Cerebellar cortex (tissue), 1 donor: ENCODE results near the gene B3GALT6.
A peak's percentile ranks its signal among the peaks of the same experiment; 100 is the strongest.

Source experiments
- DNase-seq: peaks from one replicate; pipeline ENCODE4 v3.0.0-alpha.2; 2015; ENCODE audit warnings: low spot score

Gene B3GALT6

DNA sequence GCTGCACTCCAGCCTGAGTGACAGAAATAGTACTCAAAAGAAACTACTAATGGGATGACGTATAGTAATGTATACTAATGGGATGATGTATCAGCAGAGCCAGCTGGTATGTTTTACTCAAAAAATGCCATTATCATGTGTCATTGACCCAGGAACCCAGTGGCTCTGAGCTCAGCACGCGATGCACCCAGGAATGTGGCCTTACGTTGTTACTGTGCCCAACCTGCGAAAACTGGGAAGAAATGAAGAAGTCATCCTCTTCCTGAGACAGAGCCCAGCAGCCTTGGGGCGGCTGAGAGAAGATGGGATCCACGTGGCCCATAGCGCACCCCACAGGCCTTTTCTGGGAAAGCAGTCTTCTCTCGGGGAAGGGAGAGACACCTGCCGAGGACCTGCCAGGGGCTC, 32.8 kb downstream of the B3GALT6 start:
- DNase-seq = no peak

DNA sequence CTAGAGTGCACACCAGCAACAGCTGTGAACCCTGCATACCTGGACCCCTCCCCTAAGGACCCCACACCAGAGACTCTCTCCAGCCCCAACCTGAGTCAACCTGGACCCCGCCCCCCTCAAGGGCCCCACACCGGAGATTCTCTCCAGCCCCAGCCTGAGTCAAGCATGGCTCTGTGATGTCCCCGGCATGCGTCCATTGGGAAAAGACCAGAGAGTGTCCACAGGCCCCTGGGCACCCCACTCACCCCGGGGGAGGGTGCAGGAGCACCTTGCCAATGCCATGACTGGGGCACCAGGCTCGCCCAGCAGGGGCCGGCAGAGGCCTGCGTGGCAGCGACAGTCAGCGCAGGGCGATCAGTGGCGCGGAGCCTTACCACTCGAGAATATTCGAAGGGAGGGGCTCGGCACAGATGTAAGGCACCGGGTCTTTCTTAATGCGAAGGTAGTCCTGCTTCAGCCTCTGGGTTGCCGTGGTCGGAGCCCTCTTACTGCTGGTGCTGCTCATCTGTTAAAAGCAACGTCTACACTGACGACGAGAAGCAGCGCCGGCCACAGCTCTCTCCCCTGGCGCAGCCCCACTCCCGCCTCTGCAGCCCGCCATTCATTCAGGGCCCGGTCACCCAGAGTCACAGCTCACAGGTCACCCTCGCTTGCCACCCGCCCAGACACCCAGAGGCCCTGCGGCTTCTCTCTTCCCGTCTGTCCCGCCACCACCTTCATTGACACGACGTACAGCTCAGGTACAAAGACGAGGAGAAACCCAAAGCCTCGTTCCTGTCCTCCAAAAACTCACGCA, 35.6 kb downstream of the B3GALT6 start:
- no peak for DNase-seq

DNA sequence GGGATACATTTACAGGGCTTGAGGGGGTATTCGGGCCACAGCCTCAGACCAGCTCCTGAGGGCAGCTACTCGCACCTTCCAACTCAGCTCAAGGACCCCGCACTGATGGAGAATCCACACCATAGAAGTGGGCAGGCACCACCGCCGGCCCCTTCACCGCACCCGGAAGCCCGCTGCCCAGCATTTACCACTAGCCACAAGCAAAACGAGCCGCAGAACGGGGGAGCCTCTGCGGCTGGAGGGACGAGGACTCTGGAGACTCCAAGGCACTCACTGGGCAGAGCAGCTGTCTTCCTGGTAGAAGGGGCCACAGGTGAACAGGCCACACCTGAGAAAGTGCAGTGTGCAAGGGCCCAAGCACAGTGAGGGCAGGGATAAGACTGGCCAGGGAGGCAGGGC, 36.2 kb downstream of the B3GALT6 start:
- DNase-seq = no peak

DNA sequence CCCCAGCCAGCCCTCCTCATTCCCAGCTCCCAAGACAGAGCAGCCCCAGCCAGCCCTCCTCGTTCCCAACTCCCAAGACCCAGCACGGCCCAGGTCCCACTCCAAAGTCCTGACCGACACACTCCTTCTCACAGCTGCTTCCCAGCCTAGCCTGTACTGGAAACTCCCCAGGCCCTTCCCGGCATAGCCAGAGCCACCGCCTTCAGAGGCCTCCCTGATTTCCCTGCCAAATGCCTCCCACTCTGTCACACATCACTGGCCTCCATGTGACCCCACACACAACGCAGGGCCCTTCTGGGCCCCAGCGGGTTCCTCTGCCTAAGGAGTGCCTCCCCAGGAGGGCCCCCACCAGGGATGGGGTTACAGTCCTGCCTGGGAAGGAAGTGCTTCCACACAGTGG, 38.8 kb downstream of the B3GALT6 start:
- no peak for DNase-seq

DNA sequence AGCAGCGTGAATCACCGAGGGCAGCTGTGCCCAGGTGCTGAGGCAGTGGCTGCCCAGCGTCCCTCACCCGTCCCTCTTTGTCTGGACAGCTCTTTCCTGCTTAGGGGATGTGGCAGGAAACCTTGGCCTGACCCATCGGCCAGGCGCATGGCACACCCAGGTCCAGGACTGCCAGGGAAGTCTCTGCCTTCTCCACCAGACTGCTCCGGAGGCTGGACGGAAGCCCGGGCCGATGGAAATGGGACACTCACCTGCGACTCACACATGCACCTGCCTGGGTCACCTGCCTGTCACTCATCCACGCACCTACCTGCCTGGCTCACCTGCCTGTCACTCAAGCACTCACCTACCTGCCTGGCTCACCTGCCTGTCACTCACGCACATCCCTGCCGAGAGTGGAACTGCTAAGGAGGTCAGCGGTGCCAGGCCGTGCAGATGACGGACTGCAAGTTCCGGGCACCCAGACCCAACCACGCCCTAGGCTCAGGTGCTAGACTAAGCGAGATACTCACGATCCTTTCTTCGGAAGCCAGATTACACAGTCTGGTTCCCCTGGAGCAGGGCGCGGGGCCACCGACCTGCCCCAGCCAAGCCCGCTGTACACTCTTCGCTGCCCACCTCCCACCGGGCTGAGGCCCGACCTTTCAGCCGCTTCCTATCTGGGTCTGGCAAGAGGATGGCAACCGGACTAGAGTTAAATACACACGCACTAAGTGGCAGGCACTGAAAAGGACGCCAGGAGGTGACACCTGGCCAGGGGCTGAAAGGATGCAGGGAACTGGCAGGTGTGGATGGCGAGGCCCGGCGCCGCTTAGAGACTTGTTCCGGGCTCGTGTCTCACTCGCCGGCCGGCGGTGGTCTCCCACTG, 40.5 kb downstream of the B3GALT6 start:
- no peak for DNase-seq

DNA sequence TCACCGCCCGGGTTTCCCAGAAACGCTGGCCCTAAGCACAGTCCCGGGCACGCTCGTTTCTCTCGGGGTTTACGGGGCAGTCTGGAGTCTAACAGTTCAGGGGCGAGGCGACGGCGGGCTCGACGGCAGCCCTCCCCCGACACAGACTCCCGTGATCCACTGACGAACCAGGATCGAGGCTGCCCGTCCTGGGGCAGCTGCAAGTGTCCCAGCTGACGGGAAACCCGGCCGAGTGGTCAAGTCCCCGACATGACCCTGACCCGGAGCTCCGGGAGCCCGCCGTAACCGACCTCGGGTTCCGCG, 41.1 kb downstream of the B3GALT6 start:
- no peak for DNase-seq

DNA sequence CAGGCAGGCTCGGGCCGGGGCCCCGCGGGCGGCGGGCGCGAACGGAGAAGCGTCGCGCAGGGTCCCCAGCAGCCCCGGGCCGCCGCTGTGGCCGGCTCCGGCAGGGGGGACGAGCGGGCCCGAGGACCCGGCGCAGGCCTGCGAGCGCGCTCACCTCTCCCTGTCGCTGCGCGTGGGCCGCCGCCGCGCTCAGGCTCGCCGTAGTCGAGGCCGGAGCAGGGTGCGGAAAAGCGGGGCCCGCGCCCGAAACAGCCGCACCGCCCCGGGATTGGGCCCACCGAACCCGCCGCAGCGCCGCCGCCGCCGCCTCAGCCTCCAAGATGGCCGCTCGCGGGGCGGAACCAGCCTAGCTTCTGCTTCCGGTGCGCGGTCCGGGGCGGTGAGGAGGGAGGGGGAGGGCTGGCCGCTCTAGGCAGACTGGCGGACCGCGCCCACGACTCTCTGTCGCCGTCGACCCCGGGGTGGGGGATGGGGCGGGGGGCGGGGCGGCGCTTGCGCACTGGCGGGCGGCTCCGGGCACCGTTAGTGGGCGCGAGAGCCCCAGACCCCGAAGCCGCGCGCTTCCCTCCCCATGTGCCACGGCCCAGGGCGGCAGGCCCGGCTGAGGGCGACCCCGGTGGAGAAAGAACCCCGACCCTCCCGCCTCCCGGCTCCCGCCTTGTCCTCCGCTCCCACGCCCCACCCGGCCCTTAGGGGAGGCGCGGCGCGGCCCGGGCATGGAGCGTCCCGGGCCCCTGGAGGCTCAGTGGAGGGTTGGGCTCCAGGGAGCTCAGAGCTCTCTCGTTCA, 41.7 kb downstream of the B3GALT6 start, which contains the start of gene UBE2J2:
Gene UBE2J2, minus strand, starts transcription at position 343 of the 787 bp plus-strand sequence. CDS start 5,862 bp downstream, outside the sequence.
- DNase-seq = peak; percentile 88

DNA sequence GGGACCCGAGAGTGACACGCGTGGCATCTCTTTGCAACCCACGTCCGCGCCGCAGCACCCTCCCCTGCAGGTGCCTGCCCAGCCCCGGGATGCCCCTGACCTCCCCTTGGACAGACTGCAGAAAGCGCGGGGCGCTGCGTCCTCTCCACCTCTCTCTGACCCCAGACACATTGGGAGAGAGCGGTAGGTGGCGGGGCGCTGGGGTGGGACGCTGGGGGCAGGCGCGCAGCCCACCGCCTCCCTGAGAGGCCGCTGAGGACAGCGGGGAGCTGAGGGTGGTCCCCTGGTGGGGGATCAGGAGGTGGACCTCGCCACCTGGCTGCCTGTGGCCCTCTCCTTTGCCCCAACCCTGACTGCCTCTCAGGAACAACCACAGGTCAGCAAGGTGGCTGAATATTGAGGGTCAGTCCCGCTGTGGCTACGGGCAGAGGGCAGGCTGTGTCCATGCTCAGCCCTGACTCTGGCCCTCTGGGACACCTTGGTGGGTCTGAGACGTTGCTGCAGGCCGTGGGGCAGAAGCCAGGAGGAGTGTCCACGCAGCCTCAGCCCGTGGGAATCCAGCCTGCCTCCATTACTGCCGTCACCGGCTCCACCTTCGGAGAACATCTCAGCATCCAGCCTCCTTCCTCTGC, 42.4 kb downstream of the B3GALT6 start:
- peak; percentile 8 for DNase-seq

DNA sequence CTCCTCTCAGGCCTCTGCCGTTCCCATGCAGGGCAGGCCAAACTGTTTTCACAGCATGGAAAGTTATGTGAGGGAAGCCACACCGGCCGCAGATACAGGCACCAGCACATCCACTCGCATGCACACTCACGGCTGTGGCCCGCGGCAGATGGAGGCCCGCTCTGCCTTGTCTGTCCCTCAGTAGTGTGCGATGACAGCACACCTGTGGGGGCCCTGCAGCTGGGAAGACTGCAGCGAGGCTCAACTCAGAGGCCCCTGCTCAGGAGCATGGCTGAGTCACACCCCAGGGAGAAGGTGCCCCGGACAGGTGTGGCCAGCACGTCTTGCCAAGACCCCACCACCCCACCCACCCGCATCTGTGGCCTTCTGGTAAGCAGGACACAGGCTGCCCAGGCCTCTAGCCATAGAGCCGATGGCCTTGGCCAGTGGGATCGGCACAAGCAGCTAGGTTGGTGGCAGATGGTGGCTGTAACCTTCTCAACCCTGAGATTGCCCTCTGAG, 42.9 kb downstream of the B3GALT6 start:
- DNase-seq = no peak

DNA sequence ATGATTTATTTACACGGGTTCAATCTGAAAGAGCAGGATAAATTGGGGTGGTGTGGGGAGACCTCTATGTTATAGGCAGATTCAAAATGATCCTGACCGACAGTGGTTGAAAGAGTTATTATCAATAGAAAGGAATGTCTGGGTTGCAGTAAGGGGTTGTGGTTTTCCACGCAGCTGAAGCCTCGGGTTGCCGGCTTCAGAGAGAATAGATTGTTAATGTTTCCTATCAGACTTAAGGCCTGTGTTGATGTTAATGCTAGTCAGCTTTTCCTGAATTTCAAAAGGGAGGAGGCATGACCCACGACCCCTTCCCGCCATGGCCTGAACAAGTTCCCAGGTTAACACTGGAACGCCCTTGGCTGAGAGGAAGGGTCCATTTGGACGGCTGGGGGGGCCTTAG, 43.8 kb downstream of the B3GALT6 start:
- DNase-seq = no peak

DNA sequence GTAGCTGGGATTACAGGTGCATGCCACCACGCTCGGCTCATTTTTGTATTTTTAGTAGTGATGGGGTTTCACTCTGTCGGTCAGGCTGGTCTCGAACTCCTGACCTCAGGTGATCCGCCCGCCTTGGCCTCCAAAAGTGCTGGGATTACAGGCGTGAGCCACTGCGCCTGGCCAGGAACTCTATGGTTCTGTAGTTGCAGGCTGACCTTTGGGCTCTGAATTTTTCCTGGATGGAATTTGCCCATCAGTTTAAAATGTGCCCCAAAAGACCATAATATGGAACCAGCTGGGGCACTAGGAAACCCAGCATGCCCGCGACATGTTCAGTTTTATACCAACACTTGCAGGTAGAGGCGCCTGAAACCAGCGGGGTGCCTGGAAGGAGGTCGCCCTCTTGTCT, 46.6 kb downstream of the B3GALT6 start:
- DNase-seq = no peak

DNA sequence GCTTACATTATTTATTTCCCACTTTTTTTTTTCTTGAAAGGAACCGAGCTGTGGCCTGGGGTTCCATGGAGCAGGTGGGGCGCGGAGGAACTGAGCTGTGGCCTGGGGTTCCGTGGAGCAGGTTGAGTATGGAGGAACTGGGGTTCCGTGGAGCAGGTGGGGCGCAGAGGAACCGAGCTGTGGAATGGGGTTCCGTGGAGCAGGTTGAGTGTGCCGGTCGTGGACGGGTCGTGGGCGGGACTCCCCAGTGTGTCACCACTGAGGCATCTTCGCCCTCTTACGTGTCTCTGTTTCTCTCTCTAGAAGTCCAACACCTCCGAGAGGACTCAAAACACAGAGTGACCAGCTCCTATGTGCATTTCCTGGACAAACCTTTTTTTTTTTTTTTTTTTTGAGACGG, 47.0 kb downstream of the B3GALT6 start:
- no peak for DNase-seq

DNA sequence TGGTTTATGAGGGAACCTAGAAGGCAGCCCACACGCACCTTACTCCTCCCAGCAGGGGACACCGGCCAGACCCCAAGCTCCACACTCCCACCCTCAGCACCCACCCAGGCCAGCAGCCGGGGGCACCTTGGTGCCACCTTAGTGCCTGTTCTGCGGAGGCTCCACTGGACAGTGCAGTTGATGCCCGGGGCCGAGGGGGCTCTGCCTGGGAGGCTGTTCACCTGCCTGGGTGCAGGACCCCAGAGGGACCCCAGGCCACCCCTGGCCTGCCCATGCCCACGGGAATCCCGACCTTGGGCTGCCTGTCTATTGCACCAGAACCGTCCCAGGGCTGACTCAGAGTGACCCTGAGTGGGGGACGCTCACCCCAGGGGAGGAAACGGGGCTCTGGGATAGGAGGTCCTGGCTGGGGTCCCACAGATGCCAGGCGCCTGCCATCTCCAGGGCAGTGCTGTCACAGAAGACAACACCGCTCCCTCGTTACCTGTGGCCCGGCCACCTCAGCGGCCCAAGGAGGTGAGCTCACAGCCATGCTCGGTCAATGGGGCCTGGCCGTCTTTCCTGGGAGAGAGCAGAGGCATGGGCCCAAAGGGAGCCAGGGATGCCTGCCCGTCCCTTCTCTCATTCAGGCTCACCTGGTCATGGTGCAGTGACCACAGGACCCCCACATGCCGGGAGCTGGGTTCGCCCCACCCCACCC, 48.9 kb downstream of the B3GALT6 start:
- DNase-seq = no peak

DNA sequence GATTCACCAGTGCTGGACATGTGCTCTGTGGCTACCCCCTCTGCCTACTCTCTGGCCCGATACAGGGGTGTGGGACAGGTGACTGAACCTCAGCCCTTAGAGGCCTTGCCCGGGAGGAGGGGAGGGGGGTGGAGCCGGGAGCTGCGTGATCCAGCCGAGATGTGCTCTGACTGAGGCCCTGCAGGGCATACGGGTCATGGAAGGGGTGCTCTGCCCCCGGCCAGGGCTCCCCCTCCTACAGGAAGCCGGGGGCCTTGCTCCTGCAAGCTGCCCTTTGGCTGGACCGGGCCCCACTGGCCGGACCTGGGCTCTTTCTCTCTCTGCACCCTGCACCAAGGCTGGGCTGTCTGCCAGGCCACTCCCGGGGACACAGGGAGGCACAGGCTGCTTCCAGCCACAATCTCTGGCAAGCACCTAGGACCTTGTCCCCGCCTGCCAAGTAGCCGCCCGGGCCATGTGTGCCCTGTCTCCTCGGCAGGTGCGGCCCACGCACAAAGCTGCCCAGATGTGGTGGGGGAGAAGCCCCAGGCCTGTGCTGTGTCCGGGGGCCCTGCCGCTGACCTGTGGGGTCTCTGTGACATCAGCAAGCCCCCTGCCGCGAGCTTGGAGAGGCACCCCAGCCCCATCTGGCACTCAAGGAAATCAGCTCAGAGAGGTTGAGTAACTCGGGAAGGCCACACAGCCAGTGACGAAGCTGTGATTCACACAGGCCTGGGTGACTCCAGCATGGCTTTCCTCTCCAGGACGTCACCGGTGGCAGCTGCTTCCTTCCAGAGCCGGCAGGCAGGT, 49.7 kb downstream of the B3GALT6 start:
- DNase-seq = peak; percentile 44

DNA sequence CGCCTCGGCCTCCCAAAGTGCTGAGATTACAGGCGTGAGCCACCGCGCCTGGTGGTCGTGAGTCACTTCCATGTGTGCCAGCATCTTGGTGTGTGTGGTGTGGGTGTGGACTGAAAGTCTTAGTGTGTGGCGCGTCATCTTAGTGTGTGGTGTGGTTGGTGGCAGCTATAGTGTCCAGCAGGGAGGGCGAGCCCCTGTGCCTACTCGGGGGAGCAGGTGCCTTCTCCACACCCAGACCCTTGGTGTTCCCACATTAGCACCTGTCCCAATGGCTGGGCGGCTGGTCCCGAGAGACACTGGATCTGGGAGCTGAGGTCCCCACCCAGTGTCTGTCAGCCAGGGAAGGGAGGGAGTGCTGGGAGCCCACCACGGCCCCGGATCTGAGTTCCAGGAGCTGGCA, 51.0 kb downstream of the B3GALT6 start:
- no peak for DNase-seq

DNA sequence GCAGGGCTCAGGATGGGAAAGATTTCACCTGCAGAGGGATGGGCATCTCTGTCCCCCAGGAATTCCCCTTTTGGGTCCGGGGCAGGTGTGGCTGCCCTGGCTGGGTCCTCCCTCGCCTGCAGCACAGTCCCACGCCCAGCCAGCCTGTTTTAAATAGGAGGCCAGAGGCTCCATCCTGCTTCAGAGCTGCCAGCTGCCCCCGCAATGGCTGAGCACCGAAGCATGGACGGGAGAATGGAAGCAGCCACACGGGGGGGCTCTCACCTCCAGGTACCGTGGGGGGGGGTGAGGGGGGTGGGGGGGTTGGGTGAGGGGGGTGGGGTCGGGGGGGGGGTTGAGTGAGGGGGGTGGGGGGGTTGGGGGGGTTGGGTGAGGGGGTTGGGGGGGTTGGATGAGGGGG, 51.8 kb downstream of the B3GALT6 start:
- DNase-seq = peak; percentile 11
